ENCODE data around the gene TTC16.

Gene TTC16

DNA sequence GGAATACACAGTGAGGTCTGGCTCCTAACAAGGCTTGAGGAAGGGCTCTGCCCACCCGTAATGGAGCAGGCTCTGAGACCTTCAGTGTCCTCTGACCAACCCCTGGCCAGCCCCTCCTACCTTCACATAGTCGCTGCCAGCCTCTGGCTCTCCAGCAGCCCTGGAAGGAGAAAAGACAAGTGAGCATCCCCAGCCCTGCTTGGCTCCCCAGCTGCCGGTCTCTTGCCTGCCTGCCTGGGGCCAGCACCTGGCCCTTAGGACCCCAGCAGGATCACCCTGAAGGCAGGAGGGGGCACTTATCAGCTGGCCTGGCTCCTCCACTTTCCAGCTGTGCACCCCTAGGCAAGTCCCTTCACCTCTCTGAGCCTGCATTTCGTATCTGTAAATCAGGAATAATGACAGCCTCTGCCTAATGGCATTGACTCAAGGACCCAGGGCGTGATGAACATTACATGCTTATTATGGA lies 45.6 kb downstream of the TTC16 start:
- no peak for DNase-seq (ENCODE audit: insufficient read length, low spot score)
- no peak for FAIRE-seq

- DNase-seq (ENCODE audit: insufficient read length, low spot score) = no peak
- FAIRE-seq = no peak
Measured at GRCh38 chr9:127762111-127762676, 46.3 kb downstream of the TTC16 start.

GRCh38 chr9:127763918-127764384 lies 48.1 kb downstream of the TTC16 start:
- no peak for FAIRE-seq
- no peak for DNase-seq (ENCODE audit: insufficient read length, low spot score)

GRCh38 chr9:127765418-127765817 lies 49.5 kb downstream of the TTC16 start:
- no peak for DNase-seq (ENCODE audit: insufficient read length, low spot score)
- FAIRE-seq = no peak

DNA sequence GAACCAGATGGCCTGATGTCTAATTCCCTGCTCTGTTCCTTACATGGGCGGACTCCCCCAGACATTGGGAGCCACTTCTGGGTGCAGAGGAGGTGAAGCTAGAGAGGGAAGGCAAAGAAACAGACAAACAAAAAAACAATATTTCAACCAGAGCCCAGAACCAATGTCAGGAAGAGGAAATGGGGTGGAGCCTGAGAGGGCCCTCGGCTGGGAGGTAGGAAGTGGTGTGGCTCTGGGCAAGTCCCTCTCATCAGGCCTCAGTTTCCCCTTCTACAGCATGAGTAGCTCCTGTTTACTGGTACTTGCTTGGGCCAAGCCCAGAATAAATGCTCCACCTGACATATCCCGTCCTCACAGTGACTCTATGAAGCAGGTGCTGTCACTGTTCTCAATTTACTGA lies 51.5 kb downstream of the TTC16 start:
- FAIRE-seq (no peak), DNase-seq (ENCODE audit: insufficient read length, low spot score) (no peak)

DNA sequence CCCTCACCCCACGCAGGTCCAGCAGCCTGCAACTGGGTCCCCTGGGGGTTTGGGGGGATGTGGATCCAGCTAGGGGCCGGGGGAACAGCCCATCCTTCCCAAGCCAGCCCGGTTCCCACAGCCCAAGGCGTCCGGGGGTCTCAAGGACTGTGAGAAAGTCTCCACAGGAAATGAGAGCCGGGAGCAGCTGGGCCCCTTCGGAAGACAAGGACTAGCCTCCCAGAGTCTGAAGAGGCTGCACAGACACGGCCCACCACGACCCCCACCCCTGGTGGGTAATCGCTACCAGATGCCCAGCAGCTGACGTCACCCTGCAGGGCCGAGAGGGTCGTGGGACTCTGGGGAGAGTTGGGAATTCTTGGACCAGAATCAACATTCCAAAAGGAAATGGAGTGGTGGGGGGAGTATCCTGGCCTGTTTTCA lies 52.0 kb downstream of the TTC16 start:
- DNase-seq (ENCODE audit: insufficient read length, low spot score) (no peak), FAIRE-seq (no peak)

DNA sequence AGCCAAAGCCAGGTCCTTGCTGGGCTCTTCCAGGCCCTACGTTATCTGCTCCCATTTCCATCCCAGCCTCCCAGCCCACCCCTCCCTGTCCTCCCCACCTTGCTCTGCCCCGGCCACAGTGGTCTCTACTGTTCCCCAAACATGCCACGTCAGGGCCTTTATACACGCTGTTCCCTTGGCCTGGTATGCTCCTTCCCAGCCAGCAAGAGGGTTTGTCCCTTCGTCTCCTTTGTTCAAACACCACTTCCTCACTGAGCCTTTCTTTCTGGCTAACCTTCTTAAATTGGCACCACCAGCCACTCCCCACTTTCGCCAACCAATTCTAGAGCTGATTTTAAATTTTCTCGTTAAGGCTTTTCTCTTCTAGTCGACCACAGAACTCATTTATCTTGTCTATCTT lies 52.8 kb downstream of the TTC16 start:
- no peak for FAIRE-seq
- no peak for DNase-seq (ENCODE audit: insufficient read length, low spot score)

DNA sequence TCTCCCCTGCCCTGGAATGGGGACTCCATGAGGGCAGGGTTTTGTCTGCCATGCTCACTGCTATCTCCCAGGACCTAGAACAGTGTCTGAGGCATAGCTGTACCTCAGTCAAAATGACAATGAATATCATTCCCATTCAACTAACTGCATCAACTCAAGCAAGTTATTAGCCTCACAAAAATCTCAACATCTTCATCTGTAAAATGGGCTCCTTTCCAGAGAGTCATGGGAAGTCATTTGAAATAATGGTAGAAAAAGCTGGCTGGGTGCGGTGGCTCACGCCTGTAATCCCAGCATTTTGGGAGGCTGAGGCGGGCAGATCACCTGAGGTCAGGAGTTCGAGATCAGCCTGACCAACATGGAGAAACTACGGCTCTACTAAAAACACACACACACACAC lies 53.2 kb downstream of the TTC16 start:
- FAIRE-seq = no peak
- DNase-seq (ENCODE audit: insufficient read length, low spot score) = no peak

DNA sequence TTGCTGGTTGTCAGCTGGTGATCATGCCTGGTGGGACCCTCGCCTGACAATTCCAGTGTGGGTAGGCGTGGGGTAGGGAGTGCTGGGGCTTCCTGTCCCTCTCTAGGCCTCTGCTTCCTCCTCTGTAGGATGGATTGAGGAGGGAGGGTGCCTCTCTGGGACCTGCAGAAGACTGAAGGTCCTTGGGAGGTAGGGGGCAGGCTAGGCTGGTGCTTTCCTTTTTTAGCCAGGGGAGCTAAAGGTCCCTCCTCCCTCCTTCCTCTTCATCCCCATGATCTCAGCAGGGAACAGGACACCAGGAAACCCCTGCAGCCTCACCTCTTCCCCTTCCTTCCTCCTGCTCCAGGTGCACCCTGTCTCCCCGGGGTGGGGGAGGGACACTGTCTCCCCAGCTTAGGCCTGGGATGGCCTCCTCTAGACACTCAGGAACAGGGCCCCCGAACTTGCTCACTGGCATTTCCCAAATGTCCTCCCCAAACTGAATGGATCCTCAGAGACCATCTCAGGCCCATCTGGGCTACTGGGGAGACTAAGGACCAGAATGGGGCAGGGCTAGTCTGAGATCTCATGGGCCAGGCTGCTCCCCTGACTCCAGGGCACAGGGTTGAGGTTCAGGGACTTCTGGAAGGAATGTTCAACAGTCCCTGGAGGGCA lies 54.2 kb downstream of the TTC16 start:
- no peak for FAIRE-seq
- DNase-seq (ENCODE audit: insufficient read length, low spot score) = no peak

GRCh38 chr9:127770583-127770904 lies 54.7 kb downstream of the TTC16 start:
- FAIRE-seq (no peak), DNase-seq (ENCODE audit: insufficient read length, low spot score) (no peak)

GRCh38 chr9:127770905-127771569 lies 55.2 kb downstream of the TTC16 start:
- peak; percentile 92 for FAIRE-seq
- peak; percentile 80 for DNase-seq (ENCODE audit: insufficient read length, low spot score)

- FAIRE-seq = no peak
Measured at GRCh38 chr9:127771570-127772189, 55.8 kb downstream of the TTC16 start.

GRCh38 chr9:127772603-127773002 lies 56.7 kb downstream of the TTC16 start:
- FAIRE-seq (no peak), DNase-seq (ENCODE audit: insufficient read length, low spot score) (no peak)

More at GRCh38 chr9:127771570-127772189, 55.8 kb downstream of the TTC16 start:
- DNase-seq (ENCODE audit: insufficient read length, low spot score) = no peak

GRCh38 chr9:127773272-127773671 lies 57.4 kb downstream of the TTC16 start:
- FAIRE-seq (no peak), DNase-seq (ENCODE audit: insufficient read length, low spot score) (no peak)

- no peak for FAIRE-seq
Measured at GRCh38 chr9:127773981-127774380, 58.1 kb downstream of the TTC16 start.

GRCh38 chr9:127776195-127776923 lies 60.5 kb downstream of the TTC16 start:
- DNase-seq (ENCODE audit: insufficient read length, low spot score) = peak; percentile 59
- peak; percentile 87 for FAIRE-seq

More at GRCh38 chr9:127773981-127774380, 58.1 kb downstream of the TTC16 start:
- DNase-seq (ENCODE audit: insufficient read length, low spot score) = no peak

GRCh38 chr9:127776924-127777289 lies 61.0 kb downstream of the TTC16 start:
- FAIRE-seq = peak; percentile 26
- no peak for DNase-seq (ENCODE audit: insufficient read length, low spot score)

DNA sequence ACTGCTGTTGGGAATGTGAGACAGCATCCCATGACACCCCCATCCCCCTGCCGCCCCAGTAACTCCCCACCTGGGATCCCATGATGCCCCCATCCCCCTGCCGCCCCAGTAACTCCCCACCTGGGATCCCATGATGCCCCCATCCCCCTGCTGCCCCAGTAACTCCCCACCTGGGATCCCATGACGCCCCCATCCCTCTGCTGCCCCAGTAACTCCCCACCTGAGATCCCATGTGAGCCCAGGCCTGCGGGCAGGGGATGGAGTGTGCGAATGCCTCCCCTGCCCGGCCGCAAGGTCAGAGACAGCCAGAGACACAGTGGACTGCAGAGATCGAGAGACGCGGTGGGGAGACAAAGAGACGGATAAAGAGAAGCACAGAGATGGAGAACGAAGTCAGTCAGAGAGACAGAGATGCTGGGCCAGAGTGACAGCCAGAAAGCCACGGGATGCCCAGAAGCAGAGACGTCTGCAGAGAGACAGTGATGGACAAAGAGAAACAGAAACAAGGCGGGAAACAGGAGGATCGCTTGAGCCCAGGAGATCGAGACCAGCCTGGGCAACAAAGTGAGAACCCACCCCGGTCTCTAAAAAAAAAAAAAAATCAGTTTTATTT lies 61.6 kb downstream of the TTC16 start:
- no peak for DNase-seq (ENCODE audit: insufficient read length, low spot score)
- FAIRE-seq = peak; percentile 11

DNA sequence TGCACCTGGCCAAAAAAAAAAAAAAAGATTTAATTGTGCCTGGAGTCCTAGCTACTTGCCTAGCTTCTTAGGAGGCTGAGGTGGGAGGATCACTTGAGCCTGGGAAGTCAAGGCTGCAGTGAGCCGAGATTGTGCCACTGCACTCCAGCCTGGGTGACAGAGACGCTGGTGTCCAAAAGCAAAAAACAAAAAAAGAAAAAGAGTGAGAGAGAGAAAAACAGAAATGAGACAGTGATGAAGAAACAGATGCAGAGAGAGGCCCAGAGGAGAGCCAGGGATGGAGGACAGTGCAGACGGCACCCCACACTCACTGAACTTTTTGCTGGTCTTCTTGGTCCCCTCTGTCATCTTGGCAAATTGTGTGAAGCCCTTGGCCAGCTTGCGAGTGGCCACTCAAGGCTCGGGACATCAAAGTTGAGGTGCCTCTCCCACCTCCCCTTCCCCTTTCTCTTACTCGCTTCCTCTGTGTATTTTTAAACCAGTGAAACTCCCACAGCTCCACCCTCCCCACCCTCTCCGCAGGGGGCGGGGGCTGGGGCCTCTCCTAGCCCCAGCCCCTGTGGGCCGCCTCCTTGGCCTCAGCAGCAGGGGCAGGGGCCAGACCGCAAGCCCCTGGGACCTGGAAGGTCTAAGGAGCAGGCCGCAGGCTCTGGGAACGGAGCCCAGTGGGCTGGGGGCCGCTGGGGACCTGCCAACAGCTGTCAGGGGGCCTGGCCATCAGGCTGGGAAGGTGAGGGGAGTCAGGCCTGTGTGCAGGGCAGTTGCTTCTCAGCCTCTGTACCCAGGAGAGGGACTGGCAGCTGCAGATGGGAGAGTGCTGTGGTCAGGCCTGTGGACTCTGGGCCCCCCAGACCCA lies 62.6 kb downstream of the TTC16 start, which contains the start of gene SH2D3C:
Gene SH2D3C, minus strand, starts transcription at position 387 of the 856 bp plus-strand sequence. Its CDS starts 39 bp downstream, at position 348.
- FAIRE-seq (peak; percentile 53), DNase-seq (ENCODE audit: insufficient read length, low spot score) (no peak)

Measured in GM19239 (cell line).